ENCODE results near the gene LNPEP. TPM values are rescaled to one million over a fixed set of nuclear protein-coding genes. Genes with fewer than 3 reads are reported as not detected.

LNPEP gene
- total and polyA plus RNA-seq, 8 donors = 22.2 to 40.6 (median 27.6) TPM

DNA sequence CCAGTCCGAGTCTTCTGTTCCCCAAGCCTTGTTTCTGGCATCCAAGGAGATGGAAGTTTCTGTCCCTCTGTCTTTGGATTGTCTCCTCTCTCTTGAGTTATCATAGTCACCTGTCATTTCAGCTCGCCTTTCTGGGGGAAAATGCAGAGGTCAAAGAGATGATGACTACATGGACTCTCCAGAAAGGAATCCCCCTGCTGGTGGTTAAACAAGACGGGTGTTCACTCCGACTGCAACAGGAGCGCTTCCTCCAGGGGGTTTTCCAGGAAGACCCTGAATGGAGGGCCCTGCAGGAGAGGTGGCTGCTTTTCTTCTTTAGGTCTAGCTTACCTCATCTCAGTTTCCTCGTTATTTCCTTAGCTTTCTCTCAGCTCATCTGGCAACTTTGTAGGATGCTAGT, 34.5 kb upstream of the LNPEP start:
- peaks cover 0 to 46% of the 10 kb centered on the region in 2 donors for H3K36me3 ChIP-seq
- TF ChIP-seq, protein P1, sequence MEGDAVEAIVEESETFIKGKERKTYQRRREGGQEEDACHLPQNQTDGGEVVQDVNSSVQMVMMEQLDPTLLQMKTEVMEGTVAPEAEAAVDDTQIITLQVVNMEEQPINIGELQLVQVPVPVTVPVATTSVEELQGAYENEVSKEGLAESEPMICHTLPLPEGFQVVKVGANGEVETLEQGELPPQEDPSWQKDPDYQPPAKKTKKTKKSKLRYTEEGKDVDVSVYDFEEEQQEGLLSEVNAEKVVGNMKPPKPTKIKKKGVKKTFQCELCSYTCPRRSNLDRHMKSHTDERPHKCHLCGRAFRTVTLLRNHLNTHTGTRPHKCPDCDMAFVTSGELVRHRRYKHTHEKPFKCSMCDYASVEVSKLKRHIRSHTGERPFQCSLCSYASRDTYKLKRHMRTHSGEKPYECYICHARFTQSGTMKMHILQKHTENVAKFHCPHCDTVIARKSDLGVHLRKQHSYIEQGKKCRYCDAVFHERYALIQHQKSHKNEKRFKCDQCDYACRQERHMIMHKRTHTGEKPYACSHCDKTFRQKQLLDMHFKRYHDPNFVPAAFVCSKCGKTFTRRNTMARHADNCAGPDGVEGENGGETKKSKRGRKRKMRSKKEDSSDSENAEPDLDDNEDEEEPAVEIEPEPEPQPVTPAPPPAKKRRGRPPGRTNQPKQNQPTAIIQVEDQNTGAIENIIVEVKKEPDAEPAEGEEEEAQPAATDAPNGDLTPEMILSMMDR (IDR thresholded peaks at IDR 0.05) = no peak
- no peak overlapping the region for H3K4me3 ChIP-seq
- no peaks in the 10 kb centered on the region for H3K27me3 ChIP-seq
- no peaks in the 10 kb centered on the region for H3K9me3 ChIP-seq
- peaks cover 0 to 4% of the 10 kb centered on the region in 2 donors for H3K4me1 ChIP-seq
- DNase-seq (no peak), ATAC-seq (no peak)
- H3K27ac ChIP-seq = no peak overlapping the region
- intact Hi-C loops (cut with DNase I) = no loop called here

DNA sequence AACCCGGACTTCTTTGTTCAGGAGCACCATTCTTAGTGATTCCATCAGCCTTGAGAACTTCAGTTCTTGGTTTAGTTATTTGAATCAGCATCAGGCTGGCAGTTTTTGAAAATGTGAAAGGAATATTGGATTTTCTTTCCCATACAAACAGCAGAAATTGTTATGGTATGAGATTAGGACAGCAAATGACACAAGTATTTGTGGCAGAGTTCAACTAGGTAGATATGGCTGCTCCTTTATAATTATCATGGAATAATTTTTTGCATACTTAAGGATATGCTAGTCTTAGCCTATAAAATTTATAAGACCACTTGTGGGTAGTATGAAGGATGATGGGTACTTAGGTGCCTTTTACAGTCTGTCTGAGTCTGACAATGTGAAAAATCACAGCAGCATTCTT, 34.0 kb upstream of the LNPEP start:
- ATAC-seq (no peak), DNase-seq (no peak)
- TF ChIP-seq, protein P1 (IDR thresholded peaks at IDR 0.05) = no peak
- Histone ChIP-seq H3K4me1 (peaks cover 0 to 4% of the 10 kb centered on the region in 2 donors), H3K36me3 (peaks cover 0 to 46% of the 10 kb centered on the region in 2 donors), H3K4me3 (no peak overlapping the region), H3K9me3 (no peaks in the 10 kb centered on the region), H3K27me3 (no peaks in the 10 kb centered on the region), H3K27ac (no peak overlapping the region)
- intact Hi-C loops (cut with DNase I) = no loop called here

DNA sequence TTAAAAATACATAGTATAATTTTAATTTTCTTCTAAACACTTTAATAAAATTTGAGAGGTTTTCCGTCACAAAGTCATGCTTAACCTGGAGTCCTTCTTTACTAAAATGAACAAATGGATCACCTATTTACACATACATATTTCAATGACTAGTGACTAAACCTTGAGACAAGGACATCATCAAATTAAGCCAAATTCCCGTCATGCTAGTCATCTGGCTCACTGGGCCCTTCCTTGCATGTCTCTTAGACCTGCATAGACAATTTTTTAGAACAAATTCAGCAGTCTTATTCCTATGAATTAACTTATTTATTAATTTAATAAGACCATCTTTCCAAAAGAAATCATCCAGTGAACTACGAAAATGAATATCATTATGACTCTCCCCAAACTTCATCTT, 33.0 kb upstream of the LNPEP start:
- ATAC-seq (no peak), DNase-seq (no peak)
- Histone ChIP-seq H3K9me3 (no peaks in the 10 kb centered on the region), H3K27ac (no peak overlapping the region), H3K36me3 (peaks cover 0 to 43% of the 10 kb centered on the region in 2 donors), H3K4me3 (no peak overlapping the region), H3K27me3 (no peaks in the 10 kb centered on the region), H3K4me1 (peaks cover 0 to 4% of the 10 kb centered on the region in 2 donors)
- intact Hi-C loops (cut with DNase I) = no loop called here
- TF ChIP-seq, protein P1 (IDR thresholded peaks at IDR 0.05) = no peak

DNA sequence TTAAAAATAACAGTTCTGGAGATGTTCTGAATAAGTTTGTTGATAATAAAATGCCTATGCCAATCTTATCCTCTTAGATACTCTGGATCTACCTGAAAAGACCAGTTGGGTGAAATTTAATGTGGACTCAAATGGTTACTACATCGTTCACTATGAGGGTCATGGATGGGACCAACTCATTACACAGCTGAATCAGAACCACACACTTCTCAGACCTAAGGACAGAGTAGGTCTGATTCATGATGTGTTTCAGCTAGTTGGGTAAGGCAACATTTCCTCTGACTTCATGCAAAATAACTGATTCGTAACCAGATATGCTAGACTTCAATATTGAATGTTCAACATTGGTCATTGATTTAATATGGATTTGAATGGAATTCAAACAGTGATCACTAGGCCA, 32.6 kb upstream of the LNPEP start:
- ATAC-seq (no peak), DNase-seq (no peak)
- Histone ChIP-seq H3K9me3 (no peaks in the 10 kb centered on the region), H3K4me1 (peaks cover 0 to 4% of the 10 kb centered on the region in 2 donors), H3K4me3 (no peak overlapping the region), H3K27me3 (no peaks in the 10 kb centered on the region), H3K27ac (no peak overlapping the region), H3K36me3 (peaks cover 0 to 38% of the 10 kb centered on the region in 2 donors)
- TF ChIP-seq, protein P1 (IDR thresholded peaks at IDR 0.05) = no peak
- intact Hi-C loops (cut with DNase I) = no loop called here

DNA sequence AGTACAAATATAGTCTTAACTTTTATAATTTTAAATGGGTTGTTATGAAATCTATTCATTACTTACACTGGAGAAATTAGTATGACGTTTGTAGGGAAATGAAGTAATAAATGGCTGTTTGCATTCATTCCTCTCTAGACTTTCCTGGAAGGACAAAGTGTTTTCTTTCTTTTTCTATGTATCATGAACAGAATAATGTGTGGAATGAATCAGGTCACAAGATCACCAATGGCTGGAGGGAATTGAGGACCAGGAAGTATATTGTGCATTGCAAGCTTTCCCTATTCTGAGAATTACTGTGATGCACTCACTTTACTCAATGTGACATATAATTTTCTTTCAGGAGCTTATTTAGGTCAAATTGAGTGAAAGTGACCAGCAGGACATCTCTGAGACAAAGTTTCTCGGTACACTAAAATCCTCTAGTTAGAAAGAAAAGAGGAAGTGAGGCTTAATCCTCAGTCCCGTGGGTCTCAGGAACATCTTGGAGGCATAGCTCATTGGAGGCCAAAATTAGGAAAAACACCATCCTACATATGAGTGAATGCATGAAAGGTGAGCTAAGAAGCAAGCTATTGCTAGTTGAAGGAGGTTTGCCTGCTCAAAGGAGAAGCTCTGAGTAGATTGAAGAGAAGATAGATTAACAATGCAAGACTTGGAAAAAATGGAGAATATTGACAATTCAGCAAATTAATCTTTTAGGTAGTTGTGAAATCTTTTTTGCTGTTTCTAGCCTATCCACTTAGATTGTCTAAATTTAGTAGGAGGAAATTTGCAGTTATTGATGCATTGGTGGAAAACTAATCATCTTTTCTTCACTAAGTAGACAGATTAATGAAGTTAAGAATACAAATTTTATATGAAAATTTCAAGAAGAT, 31.6 kb upstream of the LNPEP start:
- no peaks in the 10 kb centered on the region for H3K27me3 ChIP-seq
- intact Hi-C loops (cut with DNase I) = no loop called here
- no peak overlapping the region for H3K4me3 ChIP-seq
- H3K36me3 ChIP-seq = peaks cover 0 to 38% of the 10 kb centered on the region in 2 donors
- TF ChIP-seq, protein P1 (IDR thresholded peaks at IDR 0.05) = no peak
- H3K4me1 ChIP-seq = peaks cover 0 to 4% of the 10 kb centered on the region in 2 donors
- H3K9me3 ChIP-seq = no peaks in the 10 kb centered on the region
- ATAC-seq (no peak), DNase-seq (no peak)
- H3K27ac ChIP-seq = no peak overlapping the region
